ENCODE measurements around the gene FAM83B. TPM values are rescaled to one million over a fixed set of nuclear protein-coding genes. Genes with fewer than 3 reads are reported as not detected.
"Not testable (repeated sequence)": the region's sequence is repeated elsewhere in the genome, so short reads cannot be mapped to it uniquely, and the experiment has no call there.

FAM83B gene
- total and polyA plus RNA-seq, 10 of the 15 experiments (the other 5 are each of a cell fraction or from before 2014, with no cell fraction given), result 0.05 TPM; not detected in 9

GRCh38 chr6:54817834-54818233, 28.7 kb upstream of the FAM83B start:
- Histone ChIP-seq H3K27ac (ENCODE audit: control insufficient read depth, insufficient read depth) (no peak overlapping the region), H3K79me2 (ENCODE audit: control insufficient read depth, insufficient read depth, low read length) (no peaks in the 10 kb centered on the region), H3K9me3 (replicated peaks; ENCODE audit: control insufficient read depth, insufficient read depth, low read length) (no peaks in the 10 kb centered on the region), H4K20me1 (ENCODE audit: control insufficient read depth, insufficient read depth) (no peaks in the 10 kb centered on the region), H3K4me3 (no peak overlapping the region), H3K4me2 (ENCODE audit: control insufficient read depth, insufficient read depth) (no peak overlapping the region), H2AFZ (ENCODE audit: control insufficient read depth, low read depth, low read length) (no peak overlapping the region), H3K27me3 (replicated peaks in 1 of 2; ENCODE audit: control insufficient read depth in 2 of 2, insufficient read depth in 2 of 2, low read length in 1 of 2) (no peaks in the 10 kb centered on the region), H3K4me1 (ENCODE audit: control insufficient read depth, insufficient read depth, low read length) (no peaks in the 10 kb centered on the region), H3K9ac (ENCODE audit: control insufficient read depth, insufficient read depth, low read length) (no peak overlapping the region), H3K36me3 (ENCODE audit: control insufficient read depth in 2 of 2, insufficient read depth in 2 of 2, low read length in 1 of 2) (no peaks in the 10 kb centered on the region)
- DNase-seq (ENCODE audit: low read depth, low spot score) (no peak), FAIRE-seq (no peak), ATAC-seq (no peak)
- TF ChIP-seq SP1 (IDR thresholded peaks at IDR 0.05; ENCODE audit: low read depth, low read length), result no peak
- no peak for TF ChIP-seq RELA (IDR thresholded peaks at IDR 0.05; ENCODE audit: borderline replicate concordance, partially characterized antibody)
- no peak for TF ChIP-seq SREBF1 (IDR thresholded peaks at IDR 0.05; ENCODE audit: low read length)
- TF ChIP-seq NFYA (IDR thresholded peaks at IDR 0.05; ENCODE audit: borderline replicate concordance, low read depth, low read length), result no peak
- TF ChIP-seq BCL3 (IDR thresholded peaks at IDR 0.05; ENCODE audit: borderline replicate concordance, insufficient read depth, low read depth, low read length, poor library complexity, severe bottlenecking), result no peak
- TF ChIP-seq RELB (IDR thresholded peaks at IDR 0.05; ENCODE audit: low read depth), result no peak
- no peak for TF ChIP-seq TCF12 (IDR thresholded peaks at IDR 0.05; ENCODE audit: low read depth, low read length)
- TF ChIP-seq CEBPZ (IDR thresholded peaks at IDR 0.05; ENCODE audit: low read depth, low read length), result no peak
- no peak for TF ChIP-seq TBL1XR1 (IDR thresholded peaks at IDR 0.05; ENCODE audit: low read depth, low read length)
- TF ChIP-seq CHD1 (IDR thresholded peaks at IDR 0.05; ENCODE audit: low read depth, low read length), result no peak
- no peak for TF ChIP-seq ZNF622 (IDR thresholded peaks at IDR 0.05)
- TF ChIP-seq NFIC (IDR thresholded peaks at IDR 0.05; ENCODE audit: low read depth, low read length), result no peak
- ChIA-PET CTCF (interaction anchor here (1.1 kb wide), 1 partner anchor 120 kb away, joined by 4 read pairs; no protein-coding TSS in a partner anchor), SMC1A (ENCODE audit: uncharacterized antibody, unreplicated experiment) (interaction anchor here (0.6 kb wide), 1 partner anchor 13 kb away, joined by 3 read pairs; no protein-coding TSS in a partner anchor), POLR2A (no interaction called here), RAD21 (ENCODE audit: unreplicated experiment) (no interaction called here)
- BruUV-seq (replicated peaks), result no TSS peak
- intact Hi-C loops (cut with micrococcal nuclease; ENCODE audit: unreplicated experiment) (no loop called here), in situ Hi-C loops (cut with MboI) (no loop called here)
- WGBS (ENCODE audit: insufficient coverage, insufficient replicate concordance, low lambda C conversion rate, missing lambda C conversion rate), result 15% methylated on average over 2 of the region's 2 CpGs

GRCh38 chr6:54824225-54824624, 22.3 kb upstream of the FAM83B start:
- H3K36me3 ChIP-seq (ENCODE audit: control insufficient read depth in 2 of 2, insufficient read depth in 2 of 2, low read length in 1 of 2); H2AFZ ChIP-seq (ENCODE audit: control insufficient read depth, low read depth, low read length); H3K4me2 ChIP-seq (ENCODE audit: control insufficient read depth, insufficient read depth); in situ Hi-C loops (cut with MboI); H3K9ac ChIP-seq (ENCODE audit: control insufficient read depth, insufficient read depth, low read length); intact Hi-C loops (cut with micrococcal nuclease; ENCODE audit: unreplicated experiment); H4K20me1 ChIP-seq (ENCODE audit: control insufficient read depth, insufficient read depth); RAD21 ChIA-PET (ENCODE audit: unreplicated experiment); H3K27ac ChIP-seq (ENCODE audit: control insufficient read depth, insufficient read depth); H3K4me1 ChIP-seq (ENCODE audit: control insufficient read depth, insufficient read depth, low read length); H3K9me3 ChIP-seq (replicated peaks; ENCODE audit: control insufficient read depth, insufficient read depth, low read length); SMC1A ChIA-PET (ENCODE audit: uncharacterized antibody, unreplicated experiment); DNase-seq (ENCODE audit: low read depth, low spot score); ATAC-seq; BruUV-seq (replicated peaks); H3K27me3 ChIP-seq (replicated peaks in 1 of 2; ENCODE audit: control insufficient read depth in 2 of 2, insufficient read depth in 2 of 2, low read length in 1 of 2); POLR2A ChIA-PET; H3K4me3 ChIP-seq; FAIRE-seq; H3K79me2 ChIP-seq (ENCODE audit: control insufficient read depth, insufficient read depth, low read length): not testable (repeated sequence)
- WGBS (ENCODE audit: insufficient coverage, insufficient replicate concordance, low lambda C conversion rate, missing lambda C conversion rate), result 7% methylated on average over 6 of the region's 6 CpGs
- CTCF ChIA-PET, result interaction anchor here (0.7 to 1.2 kb wide), 2 partner anchors 11 to 107 kb away, joined by 3 read pairs; no protein-coding TSS in a partner anchor

Measured in GM12878 (cell line).